Hepatocyte (in vitro differentiated cells): ENCODE results near the gene MRGPRF. TPM values are rescaled to one million over a fixed set of nuclear protein-coding genes. Genes with fewer than 3 reads are reported as not detected.

Source experiments
- DNase-seq: peaks from one replicate; pipeline ENCODE4 v3.0.0-alpha.2; 2016; ENCODE audit warnings: low spot score
- H2AFZ ChIP-seq: fragments of 200-600 bp; sonication (generic); 2 replicates; pipeline ENCODE4 v1.6.0; 2016; ENCODE audit warnings: antibody characterized with exemption, mild to moderate bottlenecking
- H3K27ac ChIP-seq: fragments of 200-600 bp; sonication (generic); 2 replicates; pipeline ENCODE4 v1.5.1; 2016; ENCODE audit warnings: mild to moderate bottlenecking
- H3K27me3 ChIP-seq: fragments of 200-600 bp; sonication (generic); 2 replicates; pipeline ENCODE4 v1.6.1; 2016
- H3K36me3 ChIP-seq: fragments of 200-600 bp; sonication (generic); replicated peaks from 2 replicates; pipeline ENCODE4 v1.5.1; 2016; ENCODE audit warnings: low read depth; ENCODE audit not compliant: insufficient read depth
- H3K4me1 ChIP-seq: fragments of 200-600 bp; sonication (generic); 2 replicates; pipeline ENCODE4 v1.5.1; 2016; ENCODE audit warnings: mild to moderate bottlenecking, moderate library complexity; ENCODE audit not compliant: insufficient read depth
- H3K4me2 ChIP-seq: fragments of 200-600 bp; sonication (generic); 2 replicates; pipeline ENCODE4 v1.6.0; 2016
- H3K4me3 ChIP-seq: fragments of 200-600 bp; sonication (generic); 2 replicates; pipeline ENCODE4 v1.5.1; 2016; ENCODE audit warnings: mild to moderate bottlenecking
- H3K79me2 ChIP-seq: fragments of 200-600 bp; sonication (generic); 2 replicates; pipeline ENCODE4 v1.6.0; 2017; ENCODE audit warnings: mild to moderate bottlenecking
- H3K9me2 ChIP-seq: fragments of 200-600 bp; sonication (generic); replicated peaks from 2 replicates; pipeline ENCODE4 v1.6.0; 2017; ENCODE audit warnings: mild to moderate bottlenecking; ENCODE audit not compliant: insufficient read depth
- H3K9me3 ChIP-seq: fragments of 200-600 bp; sonication (generic); 2 replicates; pipeline ENCODE4 v1.5.1; 2016; ENCODE audit warnings: low read depth, mild to moderate bottlenecking
- H4K20me1 ChIP-seq: fragments of 200-600 bp; sonication (generic); 2 replicates; pipeline ENCODE4 v1.6.0; 2016; ENCODE audit warnings: mild to moderate bottlenecking; ENCODE audit not compliant: insufficient read depth, poor library complexity, severe bottlenecking
- CTCF ChIP-seq: fragments of 200-600 bp; sonication (generic); IDR thresholded peaks from 2 replicates; pipeline ENCODE4 v1.5.1; 2016; ENCODE audit warnings: antibody characterized with exemption, mild to moderate bottlenecking; ENCODE audit not compliant: poor library complexity
- EZH2 ChIP-seq: fragments of 200-600 bp; sonication (generic); IDR thresholded peaks from 2 replicates; pipeline ENCODE4 v1.6.1; 2016; ENCODE audit warnings: antibody characterized with exemption, mild to moderate bottlenecking, borderline replicate concordance
- EZH2phosphoT487 ChIP-seq: fragments of 200-600 bp; sonication (generic); IDR thresholded peaks from one replicate; pipeline ENCODE4 v1.6.1; 2018; ENCODE audit warnings: antibody characterized with exemption, mild to moderate bottlenecking, low read depth, moderate library complexity; ENCODE audit not compliant: unreplicated experiment, severe bottlenecking
- WGBS: methylation state at CpG from one replicate; pipeline ENCODE4 v1.1.6; 2016; ENCODE audit warnings: low lambda C conversion rate; ENCODE audit errors: missing lambda C conversion rate; 5-methylcytosine and 5-hydroxymethylcytosine counted together
- polyA plus RNA-seq: library from polyadenylated mRNA; unstranded; fragments of >200 nt; fragmentation: Nextera tagmentation; extraction: Ambion mirVana; gene quantifications from 2 replicates; pipeline ENCODE4 v1.2.1, GENCODE V29; 2016
- total RNA-seq: library from RNA; depleted of rRNA; stranded (reverse); fragments of >200 nt; gene quantifications from 2 replicates; pipeline ENCODE4 v1.2.3, GENCODE V29; 2014

MRGPRF gene
- total and polyA plus RNA-seq, 2 experiments from 2014 or later, result 6.5 to 7.5 TPM

GRCh38 chr11:69008737-69009440 lies 4.2 kb downstream of the MRGPRF start:
- Histone ChIP-seq H3K27me3 (no peaks in the 10 kb centered on the region), H3K36me3 (no peaks in the 10 kb centered on the region), H3K4me1 (peaks cover 63% of the 10 kb centered on the region)

DNA sequence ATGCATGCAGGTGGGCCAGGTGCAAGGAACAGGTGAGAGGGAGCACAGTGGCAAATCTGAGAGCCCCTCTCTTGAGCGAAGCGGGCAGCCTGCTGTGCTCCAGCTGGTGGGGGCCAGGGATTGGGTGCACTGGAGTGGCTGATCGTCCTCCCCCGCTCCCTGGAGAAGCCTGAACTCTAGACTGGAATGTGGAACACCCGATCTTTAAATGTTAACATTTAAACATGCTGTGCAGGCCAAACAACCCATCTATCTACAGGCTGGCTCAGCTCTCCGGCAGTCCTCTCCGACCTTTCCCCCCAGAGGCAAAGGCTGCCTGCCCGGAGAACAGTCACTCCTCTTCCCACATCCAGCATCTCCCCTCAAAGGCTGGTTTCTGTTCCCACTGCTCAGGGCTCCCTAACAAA lies 5.1 kb downstream of the MRGPRF start:
- H3K36me3 ChIP-seq, result no peaks in the 10 kb centered on the region
- peak overlapping the region; percentile 96 for H3K27ac ChIP-seq
- H2AFZ ChIP-seq, result no peak overlapping the region
- H3K4me3 ChIP-seq, result no peak overlapping the region
- TF ChIP-seq CTCF (no peak), EZH2 (no peak), EZH2phosphoT487 (no peak)
- no peaks in the 10 kb centered on the region for H3K9me2 ChIP-seq
- H3K4me2 ChIP-seq, result peak overlapping the region; percentile 57
- WGBS, result 31% methylated on average over 8 of the region's 8 CpGs
- no peaks in the 10 kb centered on the region for H3K27me3 ChIP-seq
- H3K4me1 ChIP-seq, result peaks cover 54% of the 10 kb centered on the region
- peak; percentile 57 for DNase-seq
- no peaks in the 10 kb centered on the region for H3K9me3 ChIP-seq
- H4K20me1 ChIP-seq, result no peaks in the 10 kb centered on the region
- H3K79me2 ChIP-seq, result no peaks in the 10 kb centered on the region

More at GRCh38 chr11:69008737-69009440, 4.2 kb downstream of the MRGPRF start:
- Histone ChIP-seq H4K20me1 (no peaks in the 10 kb centered on the region), H3K4me2 (peak overlapping the region; percentile 76), H3K27ac (peak overlapping the region; percentile 96), H3K9me2 (no peaks in the 10 kb centered on the region), H3K4me3 (no peak overlapping the region), H2AFZ (no peak overlapping the region), H3K9me3 (no peaks in the 10 kb centered on the region), H3K79me2 (no peaks in the 10 kb centered on the region)
- TF ChIP-seq EZH2, result no peak
- no peak for TF ChIP-seq CTCF
- no peak for TF ChIP-seq EZH2phosphoT487
- WGBS, result 49% methylated on average over 17 of the region's 17 CpGs
- DNase-seq, result peak; percentile 95

DNA sequence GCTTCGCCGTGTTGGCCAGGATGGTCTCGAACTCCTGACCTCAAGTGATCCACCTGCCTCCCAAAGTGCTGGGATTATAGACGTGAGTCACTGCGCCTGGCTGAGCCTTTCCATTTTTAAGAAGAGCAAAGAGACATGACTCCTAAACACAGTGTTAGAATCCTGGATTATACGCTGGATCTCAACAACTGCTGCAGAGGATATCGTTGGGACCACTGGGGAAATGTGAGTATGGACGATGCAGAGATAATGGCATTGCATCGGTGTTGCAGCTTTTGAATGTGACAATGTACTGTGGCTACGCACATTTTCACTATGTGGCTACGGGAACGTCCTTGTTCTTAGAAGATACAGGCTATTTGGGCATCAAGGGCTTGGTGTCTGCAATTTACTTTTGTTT lies 6.2 kb downstream of the MRGPRF start:
- Histone ChIP-seq H2AFZ (no peak overlapping the region), H3K36me3 (no peaks in the 10 kb centered on the region), H3K4me3 (no peak overlapping the region), H3K4me1 (peaks cover 45% of the 10 kb centered on the region), H3K4me2 (no peak overlapping the region), H3K27me3 (no peaks in the 10 kb centered on the region), H4K20me1 (no peaks in the 10 kb centered on the region), H3K79me2 (no peaks in the 10 kb centered on the region), H3K9me2 (no peaks in the 10 kb centered on the region), H3K27ac (peak overlapping the region; percentile 96), H3K9me3 (no peaks in the 10 kb centered on the region)
- 92% methylated on average over 12 of the region's 12 CpGs for WGBS
- no peak for TF ChIP-seq EZH2
- no peak for TF ChIP-seq EZH2phosphoT487
- no peak for TF ChIP-seq CTCF
- DNase-seq, result no peak
